ENCODE data around the gene IL4R.
A peak's percentile ranks its signal among the peaks of the same experiment; 100 is the strongest.

Gene IL4R

GRCh38 chr16:27314161-27314723, 468 bp downstream of the IL4R start:
- FAIRE-seq (no peak), DNase-seq (ENCODE audit: insufficient read length, low spot score) (peak; percentile 61)

- no peak for FAIRE-seq
- no peak for DNase-seq (ENCODE audit: insufficient read length, low spot score)
Observed at GRCh38 chr16:27314986-27315332, 1.2 kb downstream of the IL4R start.

GRCh38 chr16:27315333-27316037, 1.7 kb downstream of the IL4R start:
- DNase-seq (ENCODE audit: insufficient read length, low spot score) (peak; percentile 42), FAIRE-seq (no peak)

GRCh38 chr16:27316038-27316680, 2.4 kb downstream of the IL4R start:
- FAIRE-seq (no peak), DNase-seq (ENCODE audit: insufficient read length, low spot score) (no peak)

- DNase-seq (ENCODE audit: insufficient read length, low spot score) (no peak), FAIRE-seq (no peak)
Observed at GRCh38 chr16:27317320-27317719, 3.5 kb downstream of the IL4R start.

- FAIRE-seq (no peak), DNase-seq (ENCODE audit: insufficient read length, low spot score) (no peak)
Observed at GRCh38 chr16:27317738-27318391, 4.1 kb downstream of the IL4R start.

GRCh38 chr16:27318392-27319256, 4.8 kb downstream of the IL4R start:
- no peak for FAIRE-seq
- no peak for DNase-seq (ENCODE audit: insufficient read length, low spot score)

- no peak for FAIRE-seq
- DNase-seq (ENCODE audit: insufficient read length, low spot score), result no peak
Observed at GRCh38 chr16:27319257-27319965, 5.6 kb downstream of the IL4R start.

- DNase-seq (ENCODE audit: insufficient read length, low spot score), result no peak
- no peak for FAIRE-seq
Observed at GRCh38 chr16:27320261-27321012, 6.7 kb downstream of the IL4R start.

GRCh38 chr16:27321013-27321915, 7.5 kb downstream of the IL4R start:
- DNase-seq (ENCODE audit: insufficient read length, low spot score) (no peak), FAIRE-seq (no peak)

GRCh38 chr16:27322858-27323780, 9.3 kb downstream of the IL4R start:
- DNase-seq (ENCODE audit: insufficient read length, low spot score) (no peak), FAIRE-seq (no peak)

GRCh38 chr16:27323781-27324561, 10.2 kb downstream of the IL4R start:
- DNase-seq (ENCODE audit: insufficient read length, low spot score) (no peak), FAIRE-seq (no peak)

GRCh38 chr16:27324851-27325301, 11.1 kb downstream of the IL4R start:
- DNase-seq (ENCODE audit: insufficient read length, low spot score) (no peak), FAIRE-seq (no peak)

- FAIRE-seq (no peak), DNase-seq (ENCODE audit: insufficient read length, low spot score) (no peak)
Observed at GRCh38 chr16:27325736-27326135, 12.0 kb downstream of the IL4R start.

- no peak for FAIRE-seq
- DNase-seq (ENCODE audit: insufficient read length, low spot score), result no peak
Observed at GRCh38 chr16:27326251-27326650, 12.5 kb downstream of the IL4R start.

GRCh38 chr16:27326738-27327585, 13.2 kb downstream of the IL4R start:
- no peak for FAIRE-seq
- peak; percentile 75 for DNase-seq (ENCODE audit: insufficient read length, low spot score)

Measured in HTR-8/SVneo (cell line).